Erythroblast (primary cell): ENCODE results near the gene GIMAP7.

ENCODE experiments used
- GATA1 ChIP-seq: IDR thresholded peaks from 2 replicates; pipeline ENCODE4 v1.6.1; 2011; ENCODE audit warnings: low read depth, mild to moderate bottlenecking, control low read depth, low read length, moderate library complexity
- POLR2A ChIP-seq: IDR thresholded peaks from 2 replicates; pipeline ENCODE4 v1.6.1; 2011; ENCODE audit warnings: mild to moderate bottlenecking, low read length

DNA sequence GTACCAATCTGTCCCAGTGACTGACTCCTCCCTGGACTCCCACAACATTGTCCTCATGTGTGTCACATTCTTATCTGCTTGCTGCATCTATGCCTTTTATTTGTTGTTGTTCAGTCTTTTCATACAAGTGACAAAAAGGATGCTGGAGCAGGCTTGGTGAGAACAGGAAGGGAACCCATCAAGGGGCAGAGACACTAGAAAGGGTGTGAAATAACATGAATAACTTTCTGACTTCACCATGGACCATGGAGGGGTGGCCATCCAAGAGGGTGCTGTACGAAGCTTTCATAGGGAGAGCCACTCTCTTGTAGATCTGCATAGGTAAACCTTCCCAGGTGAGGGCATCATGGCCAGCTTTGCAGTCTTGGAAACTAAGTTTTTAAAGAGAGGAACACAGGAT, 49.7 kb upstream of the GIMAP7 start:
- TF ChIP-seq POLR2A (no peak), GATA1 (no peak)
